ENCODE measurements around the gene CYYR1. TPM values are rescaled to one million over a fixed set of nuclear protein-coding genes. Genes with fewer than 3 reads are reported as not detected.

The CYYR1 gene
- polyA plus RNA-seq, 1 donor from 2014 or later: 0.62 TPM

DNA sequence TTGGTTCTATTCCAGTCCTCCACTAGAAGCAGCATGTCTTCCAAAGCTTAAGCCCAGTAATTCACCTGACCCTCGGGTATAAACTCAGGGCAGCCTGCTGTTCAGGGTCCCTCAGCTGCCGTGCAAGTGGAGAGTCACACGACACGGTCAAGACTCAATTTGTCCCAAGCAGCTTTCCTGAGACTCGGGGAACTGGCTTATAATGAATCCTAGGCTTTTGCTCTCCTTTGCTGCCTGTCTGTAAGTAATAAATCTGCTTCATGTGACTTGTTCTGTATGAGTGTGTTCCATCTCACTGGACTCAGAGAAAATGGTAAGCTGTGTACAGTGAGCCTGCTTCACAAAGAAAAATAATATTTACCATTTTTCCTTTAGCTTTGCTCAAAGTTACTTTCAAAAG, 119.8 kb downstream of the CYYR1 start:
- no peak for TF ChIP-seq RAD21 (conservative IDR thresholded peaks at IDR 0.05)
- no peak for TF ChIP-seq TAF1 (IDR thresholded peaks at IDR 0.05; ENCODE audit: low read depth)
- TF ChIP-seq EP300 (conservative IDR thresholded peaks at IDR 0.05; ENCODE audit: poor library complexity, severe bottlenecking): no peak
- TF ChIP-seq REST (IDR thresholded peaks at IDR 0.05; ENCODE audit: borderline replicate concordance): no peak
- TF ChIP-seq CTCF (IDR thresholded peaks at IDR 0.05; ENCODE audit: poor library complexity, severe bottlenecking): no peak
- TF ChIP-seq POLR2AphosphoS5 (IDR thresholded peaks at IDR 0.05): no peak
- TF ChIP-seq MXI1 (conservative IDR thresholded peaks at IDR 0.05; ENCODE audit: poor library complexity, severe bottlenecking): no peak
- TF ChIP-seq SMC3 (conservative IDR thresholded peaks at IDR 0.05; ENCODE audit: poor library complexity): no peak
- no peak for TF ChIP-seq EZH2 (IDR thresholded peaks at IDR 0.05; ENCODE audit: borderline replicate concordance, insufficient read depth, low read length, poor library complexity, severe bottlenecking)
- no peaks in the 10 kb centered on the region for H3K9me2 ChIP-seq (ENCODE audit: insufficient read depth, low read length)
- no peaks in the 10 kb centered on the region for H3K79me2 ChIP-seq (replicated peaks; ENCODE audit: insufficient read depth, low read length)
- H3K4me3 ChIP-seq (ENCODE audit: low read length): no peak overlapping the region
- no peaks in the 10 kb centered on the region for H3F3A ChIP-seq (ENCODE audit: insufficient read depth, low read length, poor library complexity, severe bottlenecking)
- H3K36me3 ChIP-seq (ENCODE audit: insufficient read depth, low read length): no peaks in the 10 kb centered on the region
- no peak overlapping the region for H3K27ac ChIP-seq (ENCODE audit: low read length)
- H3K9ac ChIP-seq (ENCODE audit: low read length): no peak overlapping the region
- no peaks in the 10 kb centered on the region for H3K9me3 ChIP-seq (ENCODE audit: low read length)
- no peak overlapping the region for H2AFZ ChIP-seq (ENCODE audit: low read depth, low read length)
- no peaks in the 10 kb centered on the region for H3K27me3 ChIP-seq (ENCODE audit: insufficient read depth, low read depth, low read length)
- H3K4me2 ChIP-seq (ENCODE audit: low read length): no peak overlapping the region
- H4K20me1 ChIP-seq (ENCODE audit: insufficient read depth): no peaks in the 10 kb centered on the region

DNA sequence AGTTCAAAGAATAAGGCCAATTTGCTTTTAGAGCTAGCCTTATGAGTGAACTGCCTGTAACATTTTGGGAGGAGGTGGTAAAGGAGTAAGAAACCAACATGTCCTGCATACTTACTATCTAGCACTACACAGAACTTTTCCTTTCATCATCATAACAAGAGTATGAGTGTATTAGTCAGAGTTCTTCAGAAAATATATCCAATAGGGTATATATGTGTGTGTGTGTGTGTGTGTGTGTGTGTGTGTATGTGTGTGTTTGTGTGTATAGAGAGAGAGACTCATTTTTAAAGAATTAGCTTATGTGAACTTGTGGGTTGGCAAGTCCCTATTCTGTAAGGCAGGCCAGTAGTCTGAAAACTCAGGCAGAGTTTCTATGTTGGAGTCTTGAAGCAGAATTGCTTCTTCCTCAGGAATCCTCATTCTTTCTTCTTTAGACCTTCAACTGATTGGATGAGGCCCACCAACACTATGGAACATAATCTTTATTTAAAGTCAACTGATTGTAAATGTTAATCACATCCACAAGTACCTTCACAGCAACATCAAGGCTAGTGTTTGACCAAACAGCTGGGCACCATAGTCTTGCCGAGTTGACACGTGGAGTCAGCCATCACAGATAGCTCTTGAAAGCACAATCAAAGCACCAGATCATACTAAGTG, 121.9 kb downstream of the CYYR1 start:
- no peaks in the 10 kb centered on the region for H3K36me3 ChIP-seq (ENCODE audit: insufficient read depth, low read length)
- TF ChIP-seq CTCF (IDR thresholded peaks at IDR 0.05; ENCODE audit: poor library complexity, severe bottlenecking) (no peak), RAD21 (conservative IDR thresholded peaks at IDR 0.05) (no peak), SMC3 (conservative IDR thresholded peaks at IDR 0.05; ENCODE audit: poor library complexity) (no peak), TAF1 (IDR thresholded peaks at IDR 0.05; ENCODE audit: low read depth) (no peak)
- no peaks in the 10 kb centered on the region for H3K9me2 ChIP-seq (ENCODE audit: insufficient read depth, low read length)
- H3K9ac ChIP-seq (ENCODE audit: low read length): no peak overlapping the region
- H3K4me3 ChIP-seq (ENCODE audit: low read length): no peak overlapping the region
- H3K27me3 ChIP-seq (ENCODE audit: insufficient read depth, low read depth, low read length): no peaks in the 10 kb centered on the region
- no peaks in the 10 kb centered on the region for H4K20me1 ChIP-seq (ENCODE audit: insufficient read depth)
- no peaks in the 10 kb centered on the region for H3K9me3 ChIP-seq (ENCODE audit: low read length)
- no peak overlapping the region for H3K27ac ChIP-seq (ENCODE audit: low read length)
- no peak overlapping the region for H2AFZ ChIP-seq (ENCODE audit: low read depth, low read length)
- H3K79me2 ChIP-seq (replicated peaks; ENCODE audit: insufficient read depth, low read length): no peaks in the 10 kb centered on the region
- no peak overlapping the region for H3K4me2 ChIP-seq (ENCODE audit: low read length)
- no peaks in the 10 kb centered on the region for H3F3A ChIP-seq (ENCODE audit: insufficient read depth, low read length, poor library complexity, severe bottlenecking)

Data from neural cell (in vitro differentiated cells).